Stimulated activated CD4-positive, alpha-beta T cell treated with anti-CD3 and anti-CD28 coated beads, Interleukin-1b, Interleukin-23, amount 100 ng/mL, for 48 hours (primary cell): Measurements from ENCODE around the gene AKAP8L.

Source experiments
- DNase-seq: peaks from one replicate; pipeline ENCODE4 v3.0.0-alpha.2; 2020

Gene AKAP8L

GRCh38 chr19:15418579-15419412 is at the start of gene AKAP8L:
TSS of gene AKAP8L (minus strand) at chr19:15418988. CDS start at chr19:15418923, 65 bp downstream.
- peak; percentile 99 for DNase-seq

GRCh38 chr19:15467734-15468214 is 49.0 kb upstream of the AKAP8L start:
- no peak for DNase-seq

GRCh38 chr19:15466851-15467733 is 48.3 kb upstream of the AKAP8L start:
- DNase-seq, result peak; percentile 79

- peak; percentile 57 for DNase-seq
Measured at GRCh38 chr19:15464394-15465385, 45.9 kb upstream of the AKAP8L start, which contains the start of gene RASAL3. TSS of gene RASAL3 (minus strand) at chr19:15464544. CDS start at chr19:15464358, 186 bp downstream.

GRCh38 chr19:15463861-15464371 is 45.1 kb upstream of the AKAP8L start:
- DNase-seq, result peak; percentile 80

- DNase-seq, result no peak
Measured at GRCh38 chr19:15461694-15462093, 42.9 kb upstream of the AKAP8L start.

GRCh38 chr19:15457701-15458484 is 39.1 kb upstream of the AKAP8L start:
- DNase-seq, result no peak

GRCh38 chr19:15456871-15457700 is 38.3 kb upstream of the AKAP8L start:
- DNase-seq, result peak; percentile 43

- no peak for DNase-seq
Measured at GRCh38 chr19:15456441-15456840, 37.7 kb upstream of the AKAP8L start.

- DNase-seq, result no peak
Measured at GRCh38 chr19:15455996-15456395, 37.2 kb upstream of the AKAP8L start.

- no peak for DNase-seq
Measured at GRCh38 chr19:15453906-15454860, 35.4 kb upstream of the AKAP8L start.

GRCh38 chr19:15453091-15453578 is 34.3 kb upstream of the AKAP8L start:
- DNase-seq, result no peak

GRCh38 chr19:15452111-15453047 is 33.6 kb upstream of the AKAP8L start:
- DNase-seq, result no peak

GRCh38 chr19:15450528-15450890 is 31.7 kb upstream of the AKAP8L start:
- no peak for DNase-seq

- peak; percentile 83 for DNase-seq
Measured at GRCh38 chr19:15449620-15450527, 31.1 kb upstream of the AKAP8L start, which contains the start of gene WIZ. TSS of gene WIZ (minus strand) at chr19:15449956. CDS start at chr19:15448307, 1,649 bp downstream.
